WTC11 (cell line): ENCODE results near the gene TAGLN3. TPM values are rescaled to one million over a fixed set of nuclear protein-coding genes. Genes with fewer than 3 reads are reported as not detected.

Experiments
- ARID4B ChIP-seq: sonication (generic); formaldehyde crosslinking; IDR thresholded peaks from 2 replicates; pipeline ENCODE4 v1.8.0; 2023; ENCODE audit warnings: missing genetic modification reagents, mild to moderate bottlenecking, borderline replicate concordance
- ATF3 ChIP-seq: sonication (generic); formaldehyde crosslinking; conservative IDR thresholded peaks from 2 replicates; pipeline ENCODE4 v1.8.1; 2022; ENCODE audit warnings: mild to moderate bottlenecking, missing genetic modification reagents
- ATF6 ChIP-seq: sonication (generic); formaldehyde crosslinking; IDR thresholded peaks from 2 replicates; pipeline ENCODE4 v1.8.1; 2023; ENCODE audit warnings: mild to moderate bottlenecking, missing genetic modification reagents
- CREM ChIP-seq: sonication (generic); formaldehyde crosslinking; IDR thresholded peaks from 2 replicates; pipeline ENCODE4 v1.8.1; 2022; ENCODE audit warnings: mild to moderate bottlenecking, missing genetic modification reagents, moderate library complexity
- ESRRA ChIP-seq: sonication (generic); formaldehyde crosslinking; IDR thresholded peaks from 2 replicates; pipeline ENCODE4 v1.8.1; 2022; ENCODE audit warnings: mild to moderate bottlenecking, missing genetic modification reagents, borderline replicate concordance
- HMGA2 ChIP-seq: fragments of 250-450 bp; sonication (Bioruptor Pico); IDR thresholded peaks from 2 replicates; pipeline ENCODE4 v1.4.0; 2021; ENCODE audit warnings: mild to moderate bottlenecking, moderate library complexity
- TEAD4 ChIP-seq: sonication (generic); formaldehyde crosslinking; IDR thresholded peaks from 2 replicates; pipeline ENCODE4 v1.8.0; 2022; ENCODE audit warnings: mild to moderate bottlenecking, missing genetic modification reagents
- ZBTB21 ChIP-seq: sonication (generic); formaldehyde crosslinking; IDR thresholded peaks from 2 replicates; pipeline ENCODE4 v1.8.1; 2023; ENCODE audit warnings: mild to moderate bottlenecking, missing genetic modification reagents, borderline replicate concordance
- ZNF425 ChIP-seq: fragments of 250-450 bp; sonication (Bioruptor Pico); conservative IDR thresholded peaks from 2 replicates; pipeline ENCODE4 v1.9.0; 2021; ENCODE audit warnings: mild to moderate bottlenecking
- total RNA-seq: library from RNA; stranded (reverse); gene quantifications from 3 replicates; pipeline ENCODE4 v1.2.3, GENCODE V29; 2021
- TF ChIP-seq, protein P1 (sequence below): sonication (generic); formaldehyde crosslinking; IDR thresholded peaks from 2 replicates; pipeline ENCODE4 v1.8.0; 2023; ENCODE audit warnings: mild to moderate bottlenecking, missing genetic modification reagents
- TF ChIP-seq, protein P2 (sequence below): fragments of 250-450 bp; sonication (Bioruptor Pico); IDR thresholded peaks from 2 replicates; pipeline ENCODE4 v2.1.2; 2022; ENCODE audit warnings: mild to moderate bottlenecking, moderate library complexity
- TF ChIP-seq, protein P3 (sequence below): sonication (generic); formaldehyde crosslinking; IDR thresholded peaks from 2 replicates; pipeline ENCODE4 v1.8.0; 2022; ENCODE audit warnings: missing genetic modification reagents

The TAGLN3 gene
- total RNA-seq, 1 experiment from 2014 or later: 2.8 TPM

GRCh38 chr3:112048911-112049310 is 50.2 kb downstream of the TAGLN3 start (continued):
- TF ChIP-seq ARID4B (no peak), ESRRA (CRISPR knock-in tag) (no peak), ATF3 (no peak), ZBTB21 (CRISPR knock-in tag) (no peak), HMGA2 (CRISPR knock-in tag) (no peak), ATF6 (no peak), TEAD4 (no peak), ZNF425 (CRISPR knock-in tag) (no peak), CREM (CRISPR knock-in tag) (no peak)
- TF ChIP-seq, protein P1, sequence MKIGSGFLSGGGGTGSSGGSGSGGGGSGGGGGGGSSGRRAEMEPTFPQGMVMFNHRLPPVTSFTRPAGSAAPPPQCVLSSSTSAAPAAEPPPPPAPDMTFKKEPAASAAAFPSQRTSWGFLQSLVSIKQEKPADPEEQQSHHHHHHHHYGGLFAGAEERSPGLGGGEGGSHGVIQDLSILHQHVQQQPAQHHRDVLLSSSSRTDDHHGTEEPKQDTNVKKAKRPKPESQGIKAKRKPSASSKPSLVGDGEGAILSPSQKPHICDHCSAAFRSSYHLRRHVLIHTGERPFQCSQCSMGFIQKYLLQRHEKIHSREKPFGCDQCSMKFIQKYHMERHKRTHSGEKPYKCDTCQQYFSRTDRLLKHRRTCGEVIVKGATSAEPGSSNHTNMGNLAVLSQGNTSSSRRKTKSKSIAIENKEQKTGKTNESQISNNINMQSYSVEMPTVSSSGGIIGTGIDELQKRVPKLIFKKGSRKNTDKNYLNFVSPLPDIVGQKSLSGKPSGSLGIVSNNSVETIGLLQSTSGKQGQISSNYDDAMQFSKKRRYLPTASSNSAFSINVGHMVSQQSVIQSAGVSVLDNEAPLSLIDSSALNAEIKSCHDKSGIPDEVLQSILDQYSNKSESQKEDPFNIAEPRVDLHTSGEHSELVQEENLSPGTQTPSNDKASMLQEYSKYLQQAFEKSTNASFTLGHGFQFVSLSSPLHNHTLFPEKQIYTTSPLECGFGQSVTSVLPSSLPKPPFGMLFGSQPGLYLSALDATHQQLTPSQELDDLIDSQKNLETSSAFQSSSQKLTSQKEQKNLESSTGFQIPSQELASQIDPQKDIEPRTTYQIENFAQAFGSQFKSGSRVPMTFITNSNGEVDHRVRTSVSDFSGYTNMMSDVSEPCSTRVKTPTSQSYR (CRISPR knock-in tag): no peak
- TF ChIP-seq, protein P2, sequence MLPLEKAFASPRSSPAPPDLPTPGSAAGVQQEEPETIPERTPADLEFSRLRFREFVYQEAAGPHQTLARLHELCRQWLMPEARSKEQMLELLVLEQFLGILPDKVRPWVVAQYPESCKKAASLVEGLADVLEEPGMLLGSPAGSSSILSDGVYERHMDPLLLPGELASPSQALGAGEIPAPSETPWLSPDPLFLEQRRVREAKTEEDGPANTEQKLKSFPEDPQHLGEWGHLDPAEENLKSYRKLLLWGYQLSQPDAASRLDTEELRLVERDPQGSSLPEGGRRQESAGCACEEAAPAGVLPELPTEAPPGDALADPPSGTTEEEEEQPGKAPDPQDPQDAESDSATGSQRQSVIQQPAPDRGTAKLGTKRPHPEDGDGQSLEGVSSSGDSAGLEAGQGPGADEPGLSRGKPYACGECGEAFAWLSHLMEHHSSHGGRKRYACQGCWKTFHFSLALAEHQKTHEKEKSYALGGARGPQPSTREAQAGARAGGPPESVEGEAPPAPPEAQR (CRISPR knock-in tag): no peak
- TF ChIP-seq, protein P3, sequence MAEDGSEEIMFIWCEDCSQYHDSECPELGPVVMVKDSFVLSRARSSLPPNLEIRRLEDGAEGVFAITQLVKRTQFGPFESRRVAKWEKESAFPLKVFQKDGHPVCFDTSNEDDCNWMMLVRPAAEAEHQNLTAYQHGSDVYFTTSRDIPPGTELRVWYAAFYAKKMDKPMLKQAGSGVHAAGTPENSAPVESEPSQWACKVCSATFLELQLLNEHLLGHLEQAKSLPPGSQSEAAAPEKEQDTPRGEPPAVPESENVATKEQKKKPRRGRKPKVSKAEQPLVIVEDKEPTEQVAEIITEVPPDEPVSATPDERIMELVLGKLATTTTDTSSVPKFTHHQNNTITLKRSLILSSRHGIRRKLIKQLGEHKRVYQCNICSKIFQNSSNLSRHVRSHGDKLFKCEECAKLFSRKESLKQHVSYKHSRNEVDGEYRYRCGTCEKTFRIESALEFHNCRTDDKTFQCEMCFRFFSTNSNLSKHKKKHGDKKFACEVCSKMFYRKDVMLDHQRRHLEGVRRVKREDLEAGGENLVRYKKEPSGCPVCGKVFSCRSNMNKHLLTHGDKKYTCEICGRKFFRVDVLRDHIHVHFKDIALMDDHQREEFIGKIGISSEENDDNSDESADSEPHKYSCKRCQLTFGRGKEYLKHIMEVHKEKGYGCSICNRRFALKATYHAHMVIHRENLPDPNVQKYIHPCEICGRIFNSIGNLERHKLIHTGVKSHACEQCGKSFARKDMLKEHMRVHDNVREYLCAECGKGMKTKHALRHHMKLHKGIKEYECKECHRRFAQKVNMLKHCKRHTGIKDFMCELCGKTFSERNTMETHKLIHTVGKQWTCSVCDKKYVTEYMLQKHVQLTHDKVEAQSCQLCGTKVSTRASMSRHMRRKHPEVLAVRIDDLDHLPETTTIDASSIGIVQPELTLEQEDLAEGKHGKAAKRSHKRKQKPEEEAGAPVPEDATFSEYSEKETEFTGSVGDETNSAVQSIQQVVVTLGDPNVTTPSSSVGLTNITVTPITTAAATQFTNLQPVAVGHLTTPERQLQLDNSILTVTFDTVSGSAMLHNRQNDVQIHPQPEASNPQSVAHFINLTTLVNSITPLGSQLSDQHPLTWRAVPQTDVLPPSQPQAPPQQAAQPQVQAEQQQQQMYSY (CRISPR knock-in tag): no peak
